GM19467 (cell line): ENCODE results near the gene GHRH.

ENCODE experiments used
- ATAC-seq: cut with Tn5 transposase; IDR thresholded peaks from one replicate; pipeline ENCODE4 v1.9.1; 2021; ENCODE audit warnings: mild to moderate bottlenecking, moderate library complexity; ENCODE audit not compliant: unreplicated experiment

GHRH gene

DNA sequence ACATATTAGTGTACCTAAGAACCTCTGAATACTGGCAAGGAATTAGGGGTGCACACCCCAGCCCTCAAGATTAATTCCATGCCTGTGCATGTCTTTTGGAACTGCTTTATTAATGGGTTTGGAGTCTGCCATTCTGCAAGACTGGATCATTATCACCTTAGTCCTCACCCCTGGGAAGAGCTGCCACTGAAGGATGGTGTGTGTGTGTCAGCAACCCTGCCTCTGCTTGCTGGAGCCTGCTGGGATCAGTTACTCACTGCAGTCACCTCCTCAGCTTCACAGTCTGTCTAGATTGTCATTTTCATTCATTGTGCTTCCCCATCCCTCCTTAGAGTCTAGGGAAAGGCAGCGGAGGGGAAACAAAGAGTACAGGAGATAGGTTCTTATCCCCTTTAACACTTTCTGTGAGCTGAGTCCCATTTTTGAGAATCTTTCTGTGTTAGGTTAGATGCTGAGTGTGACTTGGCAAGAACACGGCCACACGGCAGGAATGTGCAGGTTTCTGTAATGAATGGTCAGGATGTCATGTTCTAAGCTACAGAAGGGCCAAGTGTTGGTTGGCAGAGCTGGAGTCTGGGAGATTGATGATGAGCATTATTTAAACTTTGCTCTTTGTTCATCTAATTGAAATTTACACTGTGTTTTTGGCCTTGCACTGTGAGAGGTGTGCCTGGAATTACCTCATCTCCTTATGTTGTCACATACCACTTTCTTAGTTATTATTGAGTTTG lies 21.1 kb downstream of the GHRH start:
- no peak for ATAC-seq

DNA sequence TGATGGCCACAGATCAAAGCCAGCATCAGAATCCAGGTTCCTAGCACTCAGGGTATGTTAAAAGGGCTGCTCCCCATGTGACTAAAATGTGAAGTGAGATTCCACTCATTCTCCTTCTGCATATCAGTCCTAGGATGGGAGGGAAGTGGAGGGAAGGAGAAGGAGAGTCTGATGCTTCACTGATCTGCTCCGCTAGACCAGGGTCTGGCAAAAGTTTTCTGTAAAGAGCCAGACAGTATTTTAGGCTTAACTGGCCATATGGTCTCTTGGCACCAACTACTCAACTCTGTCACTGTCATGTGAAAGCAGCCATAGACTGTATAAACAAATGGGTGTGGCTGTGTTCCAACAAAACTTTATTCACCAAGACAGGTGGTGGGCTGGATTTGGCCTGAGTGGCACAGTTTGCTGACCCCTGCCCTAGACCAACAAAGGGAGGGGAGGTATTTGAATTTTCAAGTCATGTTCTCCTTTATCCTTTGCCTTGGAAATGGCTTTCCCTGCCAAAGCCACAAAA lies 22.6 kb downstream of the GHRH start:
- no peak for ATAC-seq

- ATAC-seq, result no peak
Measured at GRCh38 chr20:37238426-37238825, 23.2 kb downstream of the GHRH start.

GRCh38 chr20:37237656-37238055 lies 24.0 kb downstream of the GHRH start:
- ATAC-seq, result no peak

- ATAC-seq, result no peak
Measured at GRCh38 chr20:37236462-37236861, 25.2 kb downstream of the GHRH start.

GRCh38 chr20:37235065-37235464 lies 26.5 kb downstream of the GHRH start:
- ATAC-seq, result no peak

GRCh38 chr20:37234254-37234581 lies 27.4 kb downstream of the GHRH start:
- ATAC-seq, result no peak

- ATAC-seq, result no peak
Measured at GRCh38 chr20:37233548-37234253, 27.9 kb downstream of the GHRH start.

DNA sequence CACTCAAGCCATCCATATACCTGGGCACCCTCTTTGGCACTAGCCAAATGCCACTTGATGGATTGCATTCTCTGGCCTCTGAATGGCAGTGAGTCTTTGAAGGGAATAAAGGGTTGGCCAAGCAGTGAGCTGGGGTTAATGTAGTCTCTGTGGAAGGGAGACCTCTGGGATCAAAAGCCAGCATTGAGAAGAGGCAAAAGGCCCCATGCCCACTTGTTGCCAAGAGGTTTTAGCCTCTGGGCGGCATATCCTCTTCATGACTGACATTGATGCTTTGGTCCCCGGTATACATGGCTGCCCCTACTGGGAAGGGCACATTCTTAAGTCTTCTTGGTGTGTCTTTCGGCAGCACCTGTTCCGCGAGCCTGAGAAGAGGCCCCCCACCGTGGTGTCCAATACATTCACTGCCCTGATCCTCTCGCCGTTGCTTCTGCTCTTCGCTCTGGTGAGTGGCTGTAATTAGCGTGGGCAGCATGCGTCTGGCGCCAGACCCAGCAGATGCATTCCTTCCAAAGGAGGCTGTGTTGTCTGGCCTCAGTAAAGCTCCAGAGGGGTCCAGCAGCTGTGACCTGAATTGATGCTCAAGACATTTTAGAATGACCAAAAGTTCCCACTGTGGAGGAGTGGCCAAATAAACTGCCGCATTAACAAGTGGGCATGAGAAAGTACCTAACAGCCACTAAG lies 29.5 kb downstream of the GHRH start:
- no peak for ATAC-seq

GRCh38 chr20:37230200-37230599 lies 31.4 kb downstream of the GHRH start:
- ATAC-seq, result no peak

DNA sequence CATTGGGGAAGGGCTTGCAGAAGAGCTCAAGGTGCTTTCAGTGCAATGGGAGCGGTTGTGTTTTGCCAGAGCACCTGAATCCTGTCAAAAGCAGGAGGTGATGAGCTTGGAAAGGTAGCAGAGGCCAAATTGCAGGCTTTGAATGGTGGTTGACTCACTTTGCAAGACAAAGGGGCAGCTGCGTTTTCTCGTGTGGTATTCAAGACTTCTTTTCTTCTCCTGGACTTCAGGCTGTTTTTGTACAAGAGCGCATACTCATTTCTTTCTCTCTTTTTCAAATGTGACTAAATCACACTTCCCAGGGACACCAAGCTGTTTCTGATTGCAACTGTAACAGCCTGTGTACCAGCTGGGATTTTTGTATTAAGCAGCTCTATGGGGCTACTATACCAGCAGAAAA lies 32.3 kb downstream of the GHRH start:
- no peak for ATAC-seq

- no peak for ATAC-seq
Measured at GRCh38 chr20:37228656-37229055, 33.0 kb downstream of the GHRH start.

DNA sequence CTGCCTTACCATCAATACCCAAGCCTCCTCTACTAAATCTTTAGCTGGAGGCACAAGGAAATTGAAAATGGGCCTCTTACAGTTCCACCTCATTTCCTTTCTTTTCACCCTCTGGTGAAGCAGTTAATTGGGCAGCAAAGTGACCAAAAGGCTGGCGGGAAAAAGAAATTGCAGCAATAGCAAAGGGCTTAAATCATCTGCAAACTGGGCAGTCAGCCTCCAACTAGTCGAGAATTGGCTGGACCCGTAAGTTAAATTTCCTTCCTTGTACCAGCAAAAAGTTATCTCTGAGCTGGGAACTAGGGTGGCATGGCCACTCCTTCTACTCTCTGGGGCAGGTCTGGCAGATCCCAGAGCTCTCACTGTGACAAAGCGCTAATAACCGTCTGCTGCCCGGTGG lies 33.5 kb downstream of the GHRH start:
- no peak for ATAC-seq

DNA sequence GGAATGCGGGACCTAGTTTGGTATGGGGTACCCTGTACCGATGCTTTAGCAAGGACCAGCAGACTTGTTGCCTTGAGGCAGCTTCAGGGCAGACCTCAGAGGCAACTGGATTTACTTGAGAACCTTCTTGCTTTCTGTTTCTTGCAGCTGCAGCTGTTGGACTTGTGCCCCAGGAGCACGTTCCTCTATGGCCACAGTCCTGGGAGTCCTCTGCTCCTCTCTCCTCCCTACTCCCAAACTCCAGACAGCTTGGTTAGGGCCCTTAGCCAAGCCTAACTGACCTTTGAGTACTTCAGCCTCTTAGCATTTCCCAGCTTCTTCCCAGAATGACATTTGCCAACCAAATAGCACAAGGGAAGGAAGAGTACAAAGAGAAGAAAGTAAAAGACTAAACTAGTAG lies 34.7 kb downstream of the GHRH start:
- no peak for ATAC-seq

- ATAC-seq, result no peak
Measured at GRCh38 chr20:37225146-37225545, 36.5 kb downstream of the GHRH start.

DNA sequence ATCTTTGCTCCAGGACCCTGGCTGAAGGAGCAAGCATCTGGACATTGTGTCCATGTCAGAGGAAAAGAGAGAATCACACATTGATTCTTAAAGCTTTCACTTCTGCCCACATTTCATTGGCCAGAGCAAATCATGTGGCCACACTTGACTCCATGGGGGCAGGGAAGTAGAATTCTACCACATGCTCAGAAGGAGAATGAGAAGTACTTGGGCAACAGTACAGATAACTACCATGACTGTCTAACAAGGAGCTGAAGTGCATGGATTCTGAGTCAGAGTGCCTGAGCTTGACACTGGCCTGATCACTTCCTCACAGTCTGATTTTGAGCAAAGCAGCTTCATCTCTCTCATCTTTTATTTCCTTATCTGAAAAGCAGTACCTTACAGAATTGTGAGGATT lies 38.6 kb downstream of the GHRH start:
- ATAC-seq, result no peak

DNA sequence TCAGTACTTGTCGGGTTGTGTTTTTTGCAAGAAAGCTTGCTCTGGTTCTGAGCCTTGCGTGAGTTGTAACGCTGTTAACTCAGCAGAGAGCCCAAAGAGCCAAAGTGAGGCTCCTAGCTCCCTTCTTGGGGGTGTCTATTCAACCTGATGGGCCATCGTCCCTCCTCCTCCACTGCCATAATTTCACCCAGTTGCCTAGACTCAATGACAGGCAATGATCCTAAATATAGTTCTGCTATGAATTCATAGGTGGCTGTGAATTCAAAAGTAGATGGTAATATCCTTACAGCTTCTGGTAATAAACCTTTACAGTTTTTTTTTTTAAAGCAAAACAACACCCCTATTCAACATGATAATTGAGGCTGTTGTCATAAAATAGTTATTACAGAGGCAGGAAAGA lies 39.5 kb downstream of the GHRH start:
- no peak for ATAC-seq

- no peak for ATAC-seq
Measured at GRCh38 chr20:37220731-37221130, 40.9 kb downstream of the GHRH start.

- no peak for ATAC-seq
Measured at GRCh38 chr20:37219751-37220668, 41.6 kb downstream of the GHRH start.

DNA sequence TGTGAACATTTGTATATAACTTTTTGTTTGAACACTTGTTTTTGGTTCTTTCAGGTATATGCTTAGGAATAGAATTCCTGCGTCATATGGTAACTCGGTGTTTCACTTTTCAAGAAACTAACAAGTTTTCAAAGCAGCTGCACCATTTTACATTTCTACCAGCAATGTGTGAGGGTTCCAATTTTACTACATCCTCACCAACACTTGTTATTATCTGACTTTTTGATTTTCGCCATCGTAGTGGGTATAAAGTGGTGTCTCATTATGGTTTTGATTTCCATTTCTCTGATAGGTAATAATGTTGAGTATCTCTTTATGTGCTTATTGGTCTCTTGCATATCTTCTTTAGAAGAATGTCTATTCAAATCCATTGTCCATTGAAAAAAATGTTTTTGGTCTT lies 42.6 kb downstream of the GHRH start:
- ATAC-seq, result no peak

DNA sequence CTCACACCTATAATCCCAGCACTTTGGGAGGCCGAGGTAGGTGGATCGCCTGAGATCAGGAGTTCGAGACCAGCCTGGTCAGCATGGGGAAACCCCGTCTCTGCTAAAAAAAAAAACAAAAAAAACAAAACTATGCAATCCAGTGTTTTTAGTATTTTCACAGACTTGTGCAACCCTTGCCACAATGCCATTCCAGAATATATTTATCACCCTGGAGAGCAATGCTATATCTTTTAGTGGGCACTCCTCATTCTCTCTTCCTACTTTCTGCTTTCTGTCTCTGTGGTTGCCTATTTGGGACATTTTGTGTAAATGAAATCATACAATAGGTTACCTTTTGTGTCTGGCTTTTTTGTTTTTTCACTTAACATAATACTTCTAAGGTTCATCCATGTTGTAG lies 43.2 kb downstream of the GHRH start:
- no peak for ATAC-seq
